RKO (cell line): ENCODE results near the gene LOXHD1.

ENCODE experiments used
- DNase-seq: peaks from one replicate; pipeline ENCODE4 v3.0.0-alpha.2; 2016; ENCODE audit warnings: low spot score

The LOXHD1 gene

DNA sequence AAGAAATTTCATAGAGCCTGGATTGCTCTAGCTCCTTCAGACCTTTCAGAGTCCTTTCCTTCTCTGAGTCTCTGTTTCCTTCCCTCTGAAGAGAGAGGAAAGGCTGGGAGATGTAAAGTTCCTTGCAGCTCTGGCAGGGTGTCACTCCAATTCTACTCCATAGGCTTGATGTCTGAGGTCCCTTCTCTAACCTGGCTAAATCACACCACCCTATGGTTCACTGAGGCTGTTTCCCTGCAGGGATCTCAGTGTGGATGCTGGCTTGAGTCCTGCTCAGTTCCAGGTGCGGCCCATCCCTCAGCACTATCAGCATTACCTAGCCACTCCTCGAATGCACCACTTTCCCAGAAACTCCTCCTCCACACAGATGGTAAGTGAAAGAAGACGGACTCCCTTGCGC, 209.7 kb downstream of the LOXHD1 start:
- no peak for DNase-seq

DNA sequence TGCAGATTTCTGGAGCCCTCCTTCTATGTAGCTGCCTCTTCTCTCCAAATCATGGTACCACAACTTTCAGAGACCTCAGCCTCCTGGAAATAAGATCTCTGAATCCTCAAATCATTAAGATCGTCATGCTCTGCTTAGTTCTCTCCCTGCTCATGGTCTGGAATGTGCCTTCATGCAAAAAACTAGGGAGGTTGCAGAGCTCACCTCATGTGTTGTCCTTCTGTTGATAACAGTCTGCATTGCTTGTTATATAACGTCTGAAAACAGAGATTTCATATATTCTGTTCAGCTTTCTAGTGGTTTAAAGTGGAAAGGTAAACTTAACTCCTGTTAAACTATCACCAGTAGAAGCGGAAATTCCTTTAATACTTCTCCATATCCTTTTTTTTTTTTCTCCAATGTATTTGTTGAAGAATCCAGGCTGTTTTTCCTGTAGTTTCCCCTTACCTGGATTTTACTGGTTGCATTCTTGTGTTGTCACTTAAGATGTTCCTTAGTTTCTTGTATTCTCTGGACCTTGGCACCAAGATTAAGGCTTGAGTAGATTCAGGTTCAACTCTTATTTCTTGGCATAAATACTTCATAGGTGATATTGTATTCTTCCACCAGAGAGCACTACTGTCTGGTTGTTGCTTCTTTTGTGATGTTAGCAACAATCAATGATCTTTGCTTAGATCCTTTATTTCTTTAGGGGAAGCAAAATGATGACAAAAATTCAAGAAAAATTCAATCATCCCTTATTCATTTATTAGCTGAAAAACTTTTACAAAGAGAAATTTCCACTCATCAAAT, 211.3 kb downstream of the LOXHD1 start:
- DNase-seq = no peak

DNA sequence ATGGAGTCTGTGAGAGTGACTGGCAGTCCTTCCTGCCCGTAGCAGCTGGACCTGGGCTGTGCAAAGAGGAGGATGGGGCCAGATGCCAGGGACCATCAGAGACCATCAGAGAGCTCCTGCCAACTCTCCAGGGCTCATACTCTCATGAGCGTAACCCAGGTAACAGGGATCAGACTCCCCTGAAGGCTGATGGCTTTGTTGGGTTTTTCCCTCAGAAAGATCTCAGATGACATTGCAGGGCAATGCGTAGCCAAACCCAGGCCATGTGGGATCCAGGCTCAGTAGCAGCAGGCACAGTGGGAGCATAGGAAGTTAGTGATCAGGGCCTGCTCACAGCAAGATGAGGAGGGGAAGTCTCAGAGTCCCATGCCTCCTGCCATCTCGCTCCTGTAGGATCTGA, 218.0 kb downstream of the LOXHD1 start:
- DNase-seq = no peak

DNA sequence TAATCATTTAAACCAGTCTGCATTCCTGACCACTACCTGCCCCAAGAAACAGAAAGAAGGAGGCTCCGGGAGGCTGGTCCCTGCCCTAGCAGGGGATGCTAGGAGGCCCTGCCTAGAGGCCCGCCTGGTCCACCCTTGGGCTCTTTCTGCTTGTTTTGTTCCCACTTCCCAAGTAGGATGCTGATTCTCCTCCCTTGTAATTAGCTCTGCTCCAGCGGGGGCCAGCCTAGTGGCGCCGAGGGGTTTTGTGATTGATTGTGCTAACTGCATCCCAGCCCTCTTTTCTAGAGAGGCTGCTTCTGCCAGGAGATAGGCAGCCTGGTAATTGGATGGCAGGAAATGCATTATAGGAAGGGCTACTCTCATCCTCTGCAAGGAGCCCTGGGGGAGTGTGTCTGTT, 220.0 kb downstream of the LOXHD1 start:
- no peak for DNase-seq

DNA sequence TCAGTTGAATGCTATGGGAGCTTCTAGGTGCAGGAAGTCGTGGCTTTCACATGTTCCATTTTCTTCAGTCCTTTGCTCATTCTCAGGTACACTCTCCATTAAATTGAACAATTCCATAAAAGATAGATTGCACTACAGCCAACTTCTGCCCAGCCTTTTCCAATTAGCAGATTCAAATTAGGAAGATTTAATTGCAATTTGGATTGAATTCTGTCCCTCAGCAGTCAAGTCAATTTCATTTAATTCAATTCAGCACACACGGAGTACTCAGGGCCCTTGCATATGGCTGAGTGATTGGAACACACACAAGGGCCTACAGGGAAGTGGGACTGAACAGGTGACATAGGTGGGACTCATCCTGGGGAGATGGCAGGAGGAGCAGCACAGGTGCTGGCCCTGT, 220.4 kb downstream of the LOXHD1 start:
- no peak for DNase-seq

DNA sequence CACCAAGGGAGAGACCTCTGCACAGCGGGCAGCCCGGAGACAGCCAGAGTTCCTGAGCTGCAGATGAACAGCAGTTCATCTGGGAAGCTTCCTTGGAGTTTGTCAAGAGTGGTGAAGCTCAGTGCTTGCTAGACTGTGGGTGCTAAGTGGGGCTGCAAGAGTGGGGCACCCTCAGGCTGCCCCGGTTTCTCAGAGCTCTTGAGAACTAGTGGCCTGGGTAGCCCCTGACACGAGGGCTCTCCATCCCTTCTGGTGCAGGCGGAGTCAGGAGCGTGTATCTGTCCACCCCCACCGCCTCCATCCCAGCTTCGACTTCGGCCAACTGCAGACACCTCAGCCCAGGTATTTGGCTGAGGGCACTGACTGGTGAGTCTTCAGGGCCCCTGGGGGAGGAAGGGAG, 222.0 kb downstream of the LOXHD1 start:
- DNase-seq = no peak

DNA sequence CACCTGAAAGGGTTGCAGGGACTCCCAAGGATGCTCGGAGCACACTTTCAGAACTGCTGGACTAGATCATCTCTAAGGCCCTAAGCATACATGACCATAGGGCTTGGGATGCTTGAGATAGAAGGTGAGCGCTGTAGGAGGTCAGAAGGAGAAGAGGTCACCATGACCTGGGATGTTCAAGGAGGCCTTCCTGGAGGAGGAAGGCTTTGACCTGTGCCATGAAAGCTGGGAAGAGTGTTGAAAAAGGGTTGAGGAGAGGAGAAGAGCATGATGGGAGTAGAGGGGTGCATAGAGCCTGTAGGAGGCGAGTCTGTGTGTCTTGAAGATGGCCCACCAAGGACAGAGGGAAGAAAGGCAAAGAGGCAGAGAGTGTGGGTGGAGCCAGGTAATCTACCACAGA, 222.4 kb downstream of the LOXHD1 start:
- DNase-seq = no peak

DNA sequence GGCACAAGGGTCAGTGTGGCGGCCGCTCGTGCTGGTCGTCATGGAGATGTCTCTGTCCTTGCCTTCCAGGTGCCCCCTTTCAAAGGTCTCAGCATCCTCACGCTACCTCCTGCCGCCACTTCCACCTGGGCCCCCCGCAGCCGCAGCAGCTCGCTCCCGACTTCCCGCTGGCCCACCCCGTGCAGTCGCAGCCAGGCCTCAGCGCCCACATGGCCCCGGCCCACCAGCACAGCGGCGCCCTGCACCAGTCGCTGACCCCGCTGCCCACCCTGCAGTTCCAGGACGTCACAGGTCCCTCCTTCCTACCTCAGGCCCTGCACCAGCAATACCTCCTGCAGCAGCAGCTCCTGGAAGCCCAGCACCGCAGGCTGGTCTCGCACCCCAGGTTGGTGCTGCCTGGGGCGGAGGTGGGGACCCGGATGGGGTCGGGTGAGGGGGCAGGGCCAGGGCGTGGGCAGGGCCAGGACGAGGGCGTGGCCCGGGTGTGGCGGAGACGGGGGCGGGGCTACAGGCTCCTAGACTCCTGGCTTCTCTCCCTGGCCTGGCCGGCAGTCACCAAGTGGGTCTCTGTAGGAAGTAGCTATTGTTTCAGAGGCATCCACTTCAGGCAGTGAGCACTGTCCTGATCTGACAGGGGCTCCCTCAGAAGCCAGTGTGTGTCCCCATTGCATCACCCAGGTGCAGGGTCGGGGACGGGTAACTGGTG, 223.7 kb downstream of the LOXHD1 start:
- no peak for DNase-seq

DNA sequence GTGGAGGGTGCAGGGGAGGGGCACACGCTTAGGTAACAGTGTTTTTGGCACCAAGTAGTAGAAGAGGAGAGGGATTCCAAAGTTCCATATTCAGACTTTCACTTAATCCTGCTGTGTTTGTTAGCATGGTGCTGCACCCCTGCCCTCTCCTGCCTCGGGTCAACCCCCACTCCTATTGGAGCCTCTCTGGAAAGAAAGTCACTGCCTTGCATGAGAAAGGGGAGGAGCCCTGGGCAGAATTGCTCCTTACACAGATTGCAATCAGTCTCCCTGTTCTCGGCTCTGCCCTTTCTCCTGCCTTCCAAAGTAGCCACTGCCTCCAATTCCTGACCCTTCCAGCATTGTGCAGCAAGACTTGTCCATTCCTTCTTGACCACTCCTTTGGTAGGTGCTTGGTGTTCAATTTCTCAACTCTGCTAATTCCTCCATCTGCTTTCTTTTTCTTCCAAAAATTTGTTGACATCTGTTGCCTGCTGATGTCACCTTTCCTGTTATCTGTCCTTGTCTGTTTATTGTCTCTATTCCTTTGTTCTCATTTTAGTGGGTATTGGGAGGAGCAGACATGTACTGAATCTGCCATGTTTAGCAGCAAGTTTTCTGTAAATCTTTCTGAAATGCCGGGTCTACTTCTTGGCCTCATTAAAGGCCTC, 225.4 kb downstream of the LOXHD1 start:
- DNase-seq = no peak

DNA sequence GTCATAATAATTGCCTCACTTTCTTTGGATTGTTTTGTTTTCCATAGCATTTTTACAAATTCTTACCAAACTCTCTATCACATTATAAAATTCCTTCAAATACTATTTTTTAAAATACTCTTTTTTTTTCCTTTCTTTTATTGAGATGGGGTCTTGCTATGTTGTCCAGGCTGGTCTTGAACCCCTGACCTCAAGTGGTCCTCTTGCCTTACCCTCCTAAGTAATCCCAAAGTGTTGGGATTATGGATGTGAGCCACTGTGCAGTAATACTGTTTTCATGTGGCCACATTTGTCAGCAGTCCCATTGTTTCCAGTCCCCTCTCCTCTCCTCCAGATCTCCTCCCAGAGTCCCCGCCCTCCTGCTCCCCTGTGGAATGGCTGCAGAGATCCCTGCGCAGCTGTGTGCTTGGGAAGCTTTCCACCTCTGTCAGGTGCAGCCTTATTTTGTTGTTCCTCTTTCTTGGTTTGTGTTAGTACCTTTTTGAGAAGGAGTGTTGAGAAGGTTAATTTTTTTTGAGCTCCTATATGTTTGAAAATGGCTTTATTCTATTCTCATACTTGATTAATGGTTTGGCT, 227.3 kb downstream of the LOXHD1 start:
- DNase-seq = no peak

DNA sequence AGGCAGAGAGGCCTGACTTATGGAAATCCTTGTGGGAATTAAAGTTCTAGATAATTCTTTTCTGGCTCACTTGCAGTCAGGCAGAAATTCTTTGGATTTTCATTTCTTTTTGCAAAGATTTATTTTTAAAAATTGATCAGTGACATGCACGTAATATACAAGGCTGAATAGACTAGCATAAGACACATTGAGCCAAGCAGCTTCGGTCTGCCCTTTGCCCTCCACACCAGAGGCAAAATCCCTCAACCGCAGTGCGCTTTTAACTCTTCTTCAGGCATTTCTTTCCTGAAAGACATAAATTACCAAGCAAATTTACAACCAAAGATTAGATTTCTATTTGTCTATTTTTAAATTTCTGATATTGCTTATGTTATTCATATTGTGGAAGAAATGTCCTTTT, 227.9 kb downstream of the LOXHD1 start:
- DNase-seq = no peak

DNA sequence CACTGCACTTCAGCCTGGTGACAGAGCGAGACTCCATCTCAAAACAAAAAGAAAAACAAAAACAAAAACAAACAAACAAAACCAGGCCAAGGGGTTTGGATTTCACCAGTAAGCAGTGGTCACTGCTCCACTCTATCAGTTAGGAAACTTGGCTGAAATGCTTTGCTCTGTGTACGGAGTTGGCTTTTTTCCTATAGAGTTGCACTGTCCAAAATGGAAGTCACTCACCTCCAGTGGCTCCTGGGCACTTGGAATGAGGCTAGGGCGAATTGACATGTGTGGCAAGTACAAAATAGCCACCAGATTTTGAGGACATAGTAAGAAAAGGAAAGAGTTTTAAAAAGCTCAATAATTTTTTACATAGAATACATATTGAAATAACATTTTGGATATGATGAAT, 228.7 kb downstream of the LOXHD1 start:
- no peak for DNase-seq

DNA sequence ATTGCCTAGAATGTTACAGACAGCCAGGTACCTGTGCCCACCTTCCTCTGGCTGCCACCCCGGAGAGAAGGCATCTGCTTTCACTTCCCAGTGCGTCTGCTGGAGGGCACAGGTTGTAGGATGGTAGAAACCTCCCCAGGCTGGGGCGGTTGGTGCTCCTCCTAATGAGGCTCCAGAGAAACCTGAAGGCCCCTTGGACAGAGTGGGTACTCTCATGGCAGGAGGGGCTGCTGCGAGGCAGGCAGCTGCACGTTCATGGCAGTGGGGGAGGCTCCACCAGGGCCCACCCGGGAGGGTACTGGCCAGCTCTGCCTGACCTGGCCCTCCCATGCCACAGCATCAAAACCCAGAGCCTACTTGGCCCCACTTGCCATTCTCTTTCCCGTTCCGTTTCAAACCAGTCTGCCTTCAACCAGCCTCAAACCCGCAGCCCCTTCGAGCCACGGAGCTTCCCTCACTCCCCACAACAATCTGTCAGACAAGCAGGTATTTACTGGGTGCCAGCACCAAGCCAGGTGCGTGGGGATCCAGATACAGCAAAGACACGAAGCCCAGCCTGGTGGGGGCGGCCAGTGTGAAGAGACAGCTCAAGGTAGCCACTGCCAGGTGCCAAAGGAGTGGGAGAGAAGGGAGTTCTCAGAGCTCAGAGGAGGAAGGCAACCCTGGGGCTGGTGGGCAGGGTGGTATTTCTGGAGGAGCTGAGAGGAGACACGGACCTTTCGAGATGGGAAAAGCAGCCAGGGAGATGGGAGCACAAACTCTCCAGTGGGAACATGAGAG, 229.6 kb downstream of the LOXHD1 start:
- DNase-seq = no peak
